Trophoblast cell (in vitro differentiated cells and primary cell): ENCODE data around the gene CLEC1B.

Experiments
- DNase-seq, 2 donors: peaks; one replicate each; pipeline ENCODE4 v3.0.0-alpha.2; 2016
- H2AFZ ChIP-seq: 2 replicates; pipeline ENCODE4 v1.6.1; 2013; ENCODE audit warnings: low read length, moderate library complexity, mild to moderate bottlenecking; ENCODE audit not compliant: insufficient read depth, poor library complexity
- H2AK5ac ChIP-seq: 2 replicates; pipeline ENCODE4 v1.6.1; 2013; ENCODE audit warnings: mild to moderate bottlenecking, low read length
- H2BK120ac ChIP-seq: 2 replicates; pipeline ENCODE4 v1.6.1; 2013; ENCODE audit warnings: low read length, mild to moderate bottlenecking, moderate library complexity; ENCODE audit not compliant: insufficient read depth, poor library complexity
- H2BK12ac ChIP-seq: 2 replicates; pipeline ENCODE4 v1.6.1; 2013; ENCODE audit warnings: mild to moderate bottlenecking, low read length, moderate library complexity
- H2BK5ac ChIP-seq: 2 replicates; pipeline ENCODE4 v1.6.1; 2013; ENCODE audit warnings: low read length, low read depth, moderate library complexity, mild to moderate bottlenecking; ENCODE audit not compliant: poor library complexity
- H3K14ac ChIP-seq: 2 replicates; pipeline ENCODE4 v1.6.1; 2013; ENCODE audit warnings: mild to moderate bottlenecking, low read length
- H3K18ac ChIP-seq: 2 replicates; pipeline ENCODE4 v1.6.1; 2013; ENCODE audit warnings: mild to moderate bottlenecking, low read length
- H3K23ac ChIP-seq: 2 replicates; pipeline ENCODE4 v1.6.1; 2013; ENCODE audit warnings: low read length
- H3K27ac ChIP-seq: 2 replicates; pipeline ENCODE4 v1.5.1; 2013; ENCODE audit warnings: low read depth, mild to moderate bottlenecking, inconsistent platforms, low read length, moderate library complexity
- H3K27me3 ChIP-seq: 2 replicates; pipeline ENCODE4 v1.6.1; 2013; ENCODE audit warnings: inconsistent platforms, mild to moderate bottlenecking, low read length, moderate library complexity; ENCODE audit not compliant: insufficient read depth
- H3K36me3 ChIP-seq, 2 experiments: 1 replicate in 1 of 2; 2 replicates in 1 of 2; pipeline ENCODE4 v1.6.1; 2013; ENCODE audit warnings: low read length in 2 of 2, mild to moderate bottlenecking in 2 of 2, moderate library complexity in 1 of 2; ENCODE audit not compliant: insufficient read depth in 2 of 2, control insufficient read depth in 1 of 2
- H3K4ac ChIP-seq: 2 replicates; pipeline ENCODE4 v1.6.1; 2013; ENCODE audit warnings: low read depth, mild to moderate bottlenecking, low read length, moderate library complexity
- H3K4me1 ChIP-seq, 2 experiments: 1 replicate in 1 of 2; 2 replicates in 1 of 2; pipeline ENCODE4 v1.6.1; 2013; ENCODE audit warnings: low read length in 2 of 2, mild to moderate bottlenecking in 2 of 2, moderate library complexity in 1 of 2; ENCODE audit not compliant: insufficient read depth in 2 of 2, control insufficient read depth in 1 of 2
- H3K4me2 ChIP-seq: 2 replicates; pipeline ENCODE4 v1.6.1; 2013; ENCODE audit warnings: inconsistent platforms, mild to moderate bottlenecking, low read length, moderate library complexity
- H3K4me3 ChIP-seq: 2 replicates; pipeline ENCODE4 v1.5.1; 2013; ENCODE audit warnings: mild to moderate bottlenecking, low read depth, low read length, inconsistent platforms
- H3K79me1 ChIP-seq: one replicate; pipeline ENCODE4 v1.6.1; 2013; ENCODE audit warnings: low read length
- H3K79me2 ChIP-seq: 2 replicates; pipeline ENCODE4 v1.6.1; 2013; ENCODE audit warnings: low read length, mild to moderate bottlenecking; ENCODE audit not compliant: control insufficient read depth, insufficient read depth, poor library complexity
- H3K9ac ChIP-seq: 2 replicates; pipeline ENCODE4 v1.6.1; 2013; ENCODE audit warnings: mild to moderate bottlenecking, low read length
- H3K9me3 ChIP-seq: 2 replicates; pipeline ENCODE4 v1.6.1; 2013; ENCODE audit warnings: low read depth, mild to moderate bottlenecking, control low read depth, inconsistent platforms, low read length; ENCODE audit not compliant: insufficient read depth
- H4K12ac ChIP-seq: 2 replicates; pipeline ENCODE4 v1.6.1; 2013; ENCODE audit warnings: low read depth, mild to moderate bottlenecking, low read length, moderate library complexity
- H4K8ac ChIP-seq: 2 replicates; pipeline ENCODE4 v1.6.1; 2013; ENCODE audit warnings: low read depth, mild to moderate bottlenecking, low read length, moderate library complexity
- H4K91ac ChIP-seq: one replicate; pipeline ENCODE4 v1.6.1; 2013; ENCODE audit warnings: low read depth, mild to moderate bottlenecking, low read length, moderate library complexity
- WGBS: extraction: QIAGEN DNeasy Blood & Tissue Kit; methylation state at CpG from one replicate; pipeline ENCODE4 v1.1.7; 2013; ENCODE audit warnings: missing lambda C conversion rate; ENCODE audit not compliant: insufficient read length, insufficient coverage; ENCODE audit errors: extremely low coverage; 5-methylcytosine and 5-hydroxymethylcytosine counted together

The CLEC1B gene

GRCh38 chr12:9948606-9949296 is 50.2 kb downstream of the CLEC1B start:
- Histone ChIP-seq H2BK12ac (no peak overlapping the region), H3K79me2 (no peaks in the 10 kb centered on the region), H4K12ac (no peak overlapping the region), H2AFZ (no peak overlapping the region), H3K27me3 (no peaks in the 10 kb centered on the region), H4K91ac (no peak overlapping the region), H2BK120ac (no peak overlapping the region), H3K9ac (no peak overlapping the region), H2AK5ac (no peak overlapping the region), H4K8ac (no peak overlapping the region), H3K79me1 (no peaks in the 10 kb centered on the region), H3K4me1 (no peaks in the 10 kb centered on the region), H3K4ac (no peak overlapping the region), H3K27ac (no peak overlapping the region), H3K18ac (no peak overlapping the region), H3K36me3 (no peaks in the 10 kb centered on the region), H3K4me3 (no peak overlapping the region), H3K9me3 (no peaks in the 10 kb centered on the region), H3K23ac (no peak overlapping the region), H2BK5ac (no peak overlapping the region), H3K4me2 (no peak overlapping the region), H3K14ac (no peak overlapping the region)
- DNase-seq = no peak
- no CpG with 5 or more reads among the region's 3 CpGs for WGBS

GRCh38 chr12:9947674-9948073 is 51.2 kb downstream of the CLEC1B start:
- Histone ChIP-seq H3K27ac (no peak overlapping the region), H4K8ac (no peak overlapping the region), H2BK12ac (no peak overlapping the region), H3K36me3 (no peaks in the 10 kb centered on the region), H4K12ac (no peak overlapping the region), H3K4me3 (no peak overlapping the region), H3K18ac (no peak overlapping the region), H3K14ac (no peak overlapping the region), H3K9me3 (no peaks in the 10 kb centered on the region), H3K4ac (no peak overlapping the region), H3K79me2 (no peaks in the 10 kb centered on the region), H2AK5ac (no peak overlapping the region), H2BK5ac (no peak overlapping the region), H3K79me1 (no peaks in the 10 kb centered on the region), H3K9ac (no peak overlapping the region), H3K27me3 (no peaks in the 10 kb centered on the region), H4K91ac (no peak overlapping the region), H3K23ac (no peak overlapping the region), H2AFZ (no peak overlapping the region), H2BK120ac (no peak overlapping the region), H3K4me1 (no peaks in the 10 kb centered on the region), H3K4me2 (no peak overlapping the region)
- no CpG with 5 or more reads among the region's 3 CpGs for WGBS
- DNase-seq = no peak

DNA sequence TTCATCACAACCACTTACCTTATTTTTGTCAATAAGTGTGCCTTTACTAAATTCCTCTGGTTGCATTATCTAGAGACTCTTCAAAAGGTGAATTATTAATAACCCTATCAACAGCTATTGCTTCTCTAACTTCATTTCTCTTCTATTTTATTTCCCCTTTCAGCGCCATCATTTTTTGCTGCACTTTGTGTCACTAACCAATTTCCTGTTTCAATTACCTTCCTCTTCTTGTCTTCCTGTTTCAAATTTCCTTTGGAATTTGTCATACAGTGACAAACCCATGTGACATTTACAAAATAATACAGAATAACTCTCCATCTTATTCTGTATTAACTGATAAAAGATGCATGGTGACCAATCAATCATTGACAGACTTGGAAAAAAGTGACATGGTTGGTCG is 54.5 kb downstream of the CLEC1B start:
- Histone ChIP-seq H3K14ac (no peak overlapping the region), H3K36me3 (no peaks in the 10 kb centered on the region), H3K79me2 (no peaks in the 10 kb centered on the region), H4K12ac (no peak overlapping the region), H2BK120ac (no peak overlapping the region), H3K18ac (no peak overlapping the region), H3K4me2 (no peak overlapping the region), H4K91ac (no peak overlapping the region), H3K4ac (no peak overlapping the region), H3K23ac (no peak overlapping the region), H3K79me1 (no peaks in the 10 kb centered on the region), H2BK12ac (no peak overlapping the region), H2AFZ (no peak overlapping the region), H2AK5ac (no peak overlapping the region), H3K27me3 (no peaks in the 10 kb centered on the region), H3K9ac (no peak overlapping the region), H4K8ac (no peak overlapping the region), H2BK5ac (no peak overlapping the region), H3K9me3 (no peaks in the 10 kb centered on the region), H3K4me3 (no peak overlapping the region), H3K4me1 (no peaks in the 10 kb centered on the region), H3K27ac (no peak overlapping the region)
- DNase-seq = no peak
- 100% methylated on average over 1 of the region's 2 CpGs for WGBS

DNA sequence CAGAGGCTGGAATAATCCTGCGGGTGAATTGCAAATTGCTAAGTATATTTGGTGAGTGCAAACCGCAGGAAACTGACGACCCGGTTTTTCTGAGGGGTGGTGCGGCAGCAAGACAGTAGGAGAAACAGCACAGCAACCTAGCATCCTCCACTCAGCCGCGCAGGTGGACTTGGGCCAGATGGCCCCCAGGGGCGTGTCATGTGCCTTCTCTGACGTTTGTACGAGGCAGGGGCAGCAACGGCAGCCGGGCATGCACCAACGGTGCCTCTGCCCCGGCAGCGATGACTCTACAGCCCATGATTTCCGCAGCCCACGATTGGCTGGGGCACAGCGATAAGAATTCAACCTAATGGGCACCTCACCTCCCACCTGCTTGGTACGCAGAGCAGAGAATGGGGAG is 55.7 kb downstream of the CLEC1B start:
- H4K8ac ChIP-seq = no peak overlapping the region
- no peak overlapping the region for H3K4ac ChIP-seq
- peak in 1 of 2 donors; percentile 14 for DNase-seq
- H2AFZ ChIP-seq = no peak overlapping the region
- no peaks in the 10 kb centered on the region for H3K79me2 ChIP-seq
- H3K36me3 ChIP-seq = no peaks in the 10 kb centered on the region
- H3K14ac ChIP-seq = no peak overlapping the region
- H4K91ac ChIP-seq = no peak overlapping the region
- no peak overlapping the region for H4K12ac ChIP-seq
- WGBS = no CpG with 5 or more reads among the region's 19 CpGs
- H3K23ac ChIP-seq = no peak overlapping the region
- no peaks in the 10 kb centered on the region for H3K79me1 ChIP-seq
- H3K9ac ChIP-seq = no peak overlapping the region
- no peak overlapping the region for H2BK12ac ChIP-seq
- no peaks in the 10 kb centered on the region for H3K27me3 ChIP-seq
- H2BK5ac ChIP-seq = no peak overlapping the region
- H3K4me2 ChIP-seq = no peak overlapping the region
- no peak overlapping the region for H3K4me3 ChIP-seq
- no peak overlapping the region for H3K27ac ChIP-seq
- H2AK5ac ChIP-seq = no peak overlapping the region
- no peak overlapping the region for H3K18ac ChIP-seq
- H3K4me1 ChIP-seq = no peaks in the 10 kb centered on the region
- no peaks in the 10 kb centered on the region for H3K9me3 ChIP-seq
- no peak overlapping the region for H2BK120ac ChIP-seq
